ENCODE data around the gene MZT1. TPM values are rescaled to one million over a fixed set of nuclear protein-coding genes. Genes with fewer than 3 reads are reported as not detected.
A peak's percentile ranks its signal among the peaks of the same experiment; 100 is the strongest.

Gene MZT1
- total RNA-seq (6.4 and 12.9 TPM in 2 replicates), polyA plus RNA-seq (10.8 and 15.9 TPM in 2 replicates), polyA minus RNA-seq (ENCODE audit: low replicate concordance) (0.20 and 0.33 TPM in 2 replicates)
- 9.8 and 17.6 TPM in 2 replicates for polyA plus RNA-seq (2012)

DNA sequence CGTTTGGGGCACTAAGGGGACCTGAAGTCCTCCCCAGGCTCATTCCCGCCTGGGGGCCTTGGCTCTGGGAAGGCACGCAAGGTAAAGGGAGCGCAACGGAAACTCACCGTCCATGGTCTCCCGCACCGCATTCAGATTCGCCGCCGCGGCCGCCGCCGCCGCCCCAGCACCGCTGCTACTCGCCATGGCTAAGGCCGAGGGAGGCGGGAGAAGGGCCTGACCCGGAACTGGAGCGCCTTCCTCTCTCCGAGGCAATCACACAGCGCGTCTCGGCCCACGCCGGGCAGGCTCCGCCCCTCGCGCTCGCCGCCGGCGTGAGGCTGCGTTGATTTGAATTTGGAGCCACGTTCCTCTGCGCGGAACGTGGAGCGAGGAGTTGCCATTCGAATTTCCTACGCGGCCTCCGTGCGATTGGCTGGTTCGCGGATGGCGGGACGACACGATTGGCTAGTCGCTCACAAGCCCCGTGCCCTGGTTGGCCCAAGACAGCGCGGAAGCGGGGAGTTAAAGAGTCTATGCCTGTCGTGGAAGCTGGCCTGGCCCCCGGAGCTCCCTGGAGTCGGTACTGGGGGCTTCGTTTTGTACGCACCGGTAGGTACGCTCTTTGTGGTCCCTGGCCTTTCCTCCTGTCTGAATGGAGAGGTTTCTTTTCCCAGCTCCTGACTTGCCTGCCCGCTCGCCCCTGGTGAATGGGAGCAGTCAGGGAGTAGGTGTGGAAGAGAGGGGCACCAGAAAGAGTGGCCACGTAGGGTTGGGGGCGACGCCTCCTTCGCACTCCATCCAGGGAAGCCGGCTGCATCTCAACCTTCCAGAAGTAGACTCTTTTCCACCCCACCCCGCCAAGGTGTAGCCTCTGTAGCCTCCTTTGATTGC is at the start of gene MZT1, which contains the start of gene BORA:
Gene MZT1 (minus strand): TSS at position 213 of the 873 bp plus-strand sequence. CDS start 27 bp downstream, at position 186.
Gene BORA (plus strand): TSS at position 507 of the 873 bp plus-strand sequence. CDS start 1,018 bp downstream, outside the sequence.
- H3K27ac ChIP-seq (ENCODE audit: insufficient read depth, low read length) = peak within 1 kb of the TSS; percentile 69
- no peaks in the 10 kb centered on the region for H3K36me3 ChIP-seq (ENCODE audit: control insufficient read depth, insufficient read depth, low read length)

DNA sequence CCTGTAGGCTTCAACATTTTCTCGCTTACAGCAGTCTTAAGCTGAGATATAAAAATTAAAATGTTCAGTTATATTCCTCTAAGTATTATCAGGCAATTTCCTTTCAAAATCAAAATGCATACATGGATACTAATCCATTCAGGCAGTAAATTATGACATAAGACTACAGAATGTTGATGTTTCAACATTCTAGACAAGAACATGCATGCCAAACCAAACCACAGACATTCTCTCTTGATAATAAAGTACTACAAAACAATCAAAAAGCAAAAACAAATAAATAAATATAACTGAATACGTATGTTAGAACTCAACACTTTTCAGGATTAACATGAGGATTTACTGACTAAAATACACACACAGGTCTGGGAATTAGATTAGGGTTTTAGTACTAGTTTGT is 46.6 kb upstream of the MZT1 start:
- H3K4me1 ChIP-seq (ENCODE audit: control insufficient read depth, extremely low read depth, insufficient read depth, low read length) = no peaks in the 10 kb centered on the region
- H3K36me3 ChIP-seq (ENCODE audit: control insufficient read depth, insufficient read depth, low read length) = peaks cover 15% of the 10 kb centered on the region
- no peak overlapping the region for H3K4me3 ChIP-seq (replicated peaks in 1 of 4; ENCODE audit: control extremely low read depth in 1 of 4, insufficient read depth in 1 of 4, low read depth in 3 of 4, low read length in 4 of 4)
- no peaks in the 10 kb centered on the region for H3K9me3 ChIP-seq (ENCODE audit: control insufficient read depth, insufficient read depth, low read depth, low read length)
- no peak overlapping the region for H3K4me2 ChIP-seq (ENCODE audit: extremely low read depth, insufficient read depth, low read length)
- DNase-seq (ENCODE audit: low read depth in 2 of 2) = peak; percentile 8
- no peaks in the 10 kb centered on the region for H4K20me1 ChIP-seq (ENCODE audit: control insufficient read depth, extremely low read depth, insufficient read depth, low read length)
- peaks cover 15% of the 10 kb centered on the region for H3K79me2 ChIP-seq (ENCODE audit: control insufficient read depth, insufficient read depth, low read length)
- H3K27ac ChIP-seq (ENCODE audit: insufficient read depth, low read length) = no peak overlapping the region
- H3K27me3 ChIP-seq (ENCODE audit: control insufficient read depth, insufficient read depth, low read length) = no peaks in the 10 kb centered on the region
- TF ChIP-seq, protein P1, sequence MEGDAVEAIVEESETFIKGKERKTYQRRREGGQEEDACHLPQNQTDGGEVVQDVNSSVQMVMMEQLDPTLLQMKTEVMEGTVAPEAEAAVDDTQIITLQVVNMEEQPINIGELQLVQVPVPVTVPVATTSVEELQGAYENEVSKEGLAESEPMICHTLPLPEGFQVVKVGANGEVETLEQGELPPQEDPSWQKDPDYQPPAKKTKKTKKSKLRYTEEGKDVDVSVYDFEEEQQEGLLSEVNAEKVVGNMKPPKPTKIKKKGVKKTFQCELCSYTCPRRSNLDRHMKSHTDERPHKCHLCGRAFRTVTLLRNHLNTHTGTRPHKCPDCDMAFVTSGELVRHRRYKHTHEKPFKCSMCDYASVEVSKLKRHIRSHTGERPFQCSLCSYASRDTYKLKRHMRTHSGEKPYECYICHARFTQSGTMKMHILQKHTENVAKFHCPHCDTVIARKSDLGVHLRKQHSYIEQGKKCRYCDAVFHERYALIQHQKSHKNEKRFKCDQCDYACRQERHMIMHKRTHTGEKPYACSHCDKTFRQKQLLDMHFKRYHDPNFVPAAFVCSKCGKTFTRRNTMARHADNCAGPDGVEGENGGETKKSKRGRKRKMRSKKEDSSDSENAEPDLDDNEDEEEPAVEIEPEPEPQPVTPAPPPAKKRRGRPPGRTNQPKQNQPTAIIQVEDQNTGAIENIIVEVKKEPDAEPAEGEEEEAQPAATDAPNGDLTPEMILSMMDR (conservative IDR thresholded peaks at IDR 0.05 in 1 of 2, IDR thresholded peaks at IDR 0.05 in 1 of 2; ENCODE audit: low read depth in 1 of 2, low read length in 2 of 2) = no peak
- TF ChIP-seq EZH2 (IDR thresholded peaks at IDR 0.05; ENCODE audit: low read length, missing control alignments) = no peak
- H2AFZ ChIP-seq (ENCODE audit: low read length) = no peak overlapping the region
- H3K9ac ChIP-seq (ENCODE audit: insufficient read depth, low read length) = no peak overlapping the region

More for the DNA sequence above, at the start of gene MZT1, which contains the start of gene BORA:
- Histone ChIP-seq H3K79me2 (ENCODE audit: control insufficient read depth, insufficient read depth, low read length) (peaks cover 67% of the 10 kb centered on the region), H3K4me3 (replicated peaks in 1 of 4; ENCODE audit: control extremely low read depth in 1 of 4, insufficient read depth in 1 of 4, low read depth in 3 of 4, low read length in 4 of 4) (peak within 1 kb of the TSS; percentile 74 to 91 (median 86)), H3K4me2 (ENCODE audit: extremely low read depth, insufficient read depth, low read length) (peak within 1 kb of the TSS; percentile 96), H3K9me3 (ENCODE audit: control insufficient read depth, insufficient read depth, low read depth, low read length) (no peaks in the 10 kb centered on the region), H3K4me1 (ENCODE audit: control insufficient read depth, extremely low read depth, insufficient read depth, low read length) (no peaks in the 10 kb centered on the region), H4K20me1 (ENCODE audit: control insufficient read depth, extremely low read depth, insufficient read depth, low read length) (no peaks in the 10 kb centered on the region), H2AFZ (ENCODE audit: low read length) (peak within 1 kb of the TSS; percentile 88), H3K9ac (ENCODE audit: insufficient read depth, low read length) (peak within 1 kb of the TSS; percentile 63), H3K27me3 (ENCODE audit: control insufficient read depth, insufficient read depth, low read length) (no peaks in the 10 kb centered on the region)
- peak; percentile 98 for DNase-seq (ENCODE audit: low read depth in 2 of 2)
- TF ChIP-seq, protein P1 (conservative IDR thresholded peaks at IDR 0.05 in 1 of 2, IDR thresholded peaks at IDR 0.05 in 1 of 2; ENCODE audit: low read depth in 1 of 2, low read length in 2 of 2) = no peak
- TF ChIP-seq EZH2 (IDR thresholded peaks at IDR 0.05; ENCODE audit: low read length, missing control alignments) = no peak

GRCh38 chr13:72763411-72763810 is 36.0 kb upstream of the MZT1 start:
- Histone ChIP-seq H3K9ac (ENCODE audit: insufficient read depth, low read length) (no peak overlapping the region), H4K20me1 (ENCODE audit: control insufficient read depth, extremely low read depth, insufficient read depth, low read length) (no peaks in the 10 kb centered on the region), H3K4me3 (replicated peaks in 1 of 4; ENCODE audit: control extremely low read depth in 1 of 4, insufficient read depth in 1 of 4, low read depth in 3 of 4, low read length in 4 of 4) (no peak overlapping the region), H3K4me1 (ENCODE audit: control insufficient read depth, extremely low read depth, insufficient read depth, low read length) (no peaks in the 10 kb centered on the region), H3K27ac (ENCODE audit: insufficient read depth, low read length) (no peak overlapping the region), H3K36me3 (ENCODE audit: control insufficient read depth, insufficient read depth, low read length) (peaks cover 15% of the 10 kb centered on the region), H3K27me3 (ENCODE audit: control insufficient read depth, insufficient read depth, low read length) (no peaks in the 10 kb centered on the region), H3K9me3 (ENCODE audit: control insufficient read depth, insufficient read depth, low read depth, low read length) (no peaks in the 10 kb centered on the region), H3K79me2 (ENCODE audit: control insufficient read depth, insufficient read depth, low read length) (no peaks in the 10 kb centered on the region), H3K4me2 (ENCODE audit: extremely low read depth, insufficient read depth, low read length) (no peak overlapping the region), H2AFZ (ENCODE audit: low read length) (no peak overlapping the region)
- no peak for TF ChIP-seq EZH2 (IDR thresholded peaks at IDR 0.05; ENCODE audit: low read length, missing control alignments)
- TF ChIP-seq, protein P1 (conservative IDR thresholded peaks at IDR 0.05 in 1 of 2, IDR thresholded peaks at IDR 0.05 in 1 of 2; ENCODE audit: low read depth in 1 of 2, low read length in 2 of 2) = no peak
- peak in 1 of 2 donors; percentile 1 for DNase-seq (ENCODE audit: low read depth in 2 of 2)

All from fibroblast of lung (primary cell).